Retinal pigment epithelial cell (primary cell): ENCODE data around the gene SLC24A3.

Experiments
- DNase-seq: peaks from one replicate; pipeline ENCODE4 v3.0.0-alpha.2; 2010; ENCODE audit warnings: low read depth
- H3K4me3 ChIP-seq: 2 replicates; pipeline ENCODE4 v1.5.1; 2011; ENCODE audit warnings: mild to moderate bottlenecking, low read length, control low read depth, moderate library complexity
- TF ChIP-seq, protein P1 (sequence below): conservative IDR thresholded peaks from 2 replicates; pipeline ENCODE4 v1.5.1; 2011; ENCODE audit warnings: low read depth, low read length, control low read depth, inconsistent platforms

Gene SLC24A3

GRCh38 chr20:19236371-19237055, 24.1 kb downstream of the SLC24A3 start:
- TF ChIP-seq, protein P1, sequence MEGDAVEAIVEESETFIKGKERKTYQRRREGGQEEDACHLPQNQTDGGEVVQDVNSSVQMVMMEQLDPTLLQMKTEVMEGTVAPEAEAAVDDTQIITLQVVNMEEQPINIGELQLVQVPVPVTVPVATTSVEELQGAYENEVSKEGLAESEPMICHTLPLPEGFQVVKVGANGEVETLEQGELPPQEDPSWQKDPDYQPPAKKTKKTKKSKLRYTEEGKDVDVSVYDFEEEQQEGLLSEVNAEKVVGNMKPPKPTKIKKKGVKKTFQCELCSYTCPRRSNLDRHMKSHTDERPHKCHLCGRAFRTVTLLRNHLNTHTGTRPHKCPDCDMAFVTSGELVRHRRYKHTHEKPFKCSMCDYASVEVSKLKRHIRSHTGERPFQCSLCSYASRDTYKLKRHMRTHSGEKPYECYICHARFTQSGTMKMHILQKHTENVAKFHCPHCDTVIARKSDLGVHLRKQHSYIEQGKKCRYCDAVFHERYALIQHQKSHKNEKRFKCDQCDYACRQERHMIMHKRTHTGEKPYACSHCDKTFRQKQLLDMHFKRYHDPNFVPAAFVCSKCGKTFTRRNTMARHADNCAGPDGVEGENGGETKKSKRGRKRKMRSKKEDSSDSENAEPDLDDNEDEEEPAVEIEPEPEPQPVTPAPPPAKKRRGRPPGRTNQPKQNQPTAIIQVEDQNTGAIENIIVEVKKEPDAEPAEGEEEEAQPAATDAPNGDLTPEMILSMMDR, result no peak
- DNase-seq, result no peak
- no peak overlapping the region for H3K4me3 ChIP-seq

DNA sequence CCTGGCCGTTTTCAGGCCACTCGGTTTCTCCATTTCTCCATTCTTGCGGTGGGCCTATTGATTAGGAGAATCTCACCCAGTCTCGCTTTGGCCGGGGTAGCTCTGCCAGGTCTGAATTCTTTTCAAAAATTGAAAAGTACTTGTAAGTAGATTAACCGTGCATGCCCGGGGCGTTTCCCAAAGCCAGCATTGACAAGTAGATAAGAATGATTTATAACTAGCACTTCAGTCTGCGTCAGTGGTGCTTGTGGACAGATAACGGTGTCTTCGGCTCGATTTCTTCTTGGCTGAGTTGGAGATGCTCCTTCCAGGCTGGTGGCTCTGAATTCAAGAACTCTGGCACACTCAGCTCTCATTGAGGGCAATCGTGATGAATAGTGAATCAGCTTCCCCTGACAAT, 29.0 kb downstream of the SLC24A3 start:
- H3K4me3 ChIP-seq, result no peak overlapping the region
- DNase-seq, result no peak
- TF ChIP-seq, protein P1, result no peak

GRCh38 chr20:19244291-19244690, 31.8 kb downstream of the SLC24A3 start:
- H3K4me3 ChIP-seq, result no peak overlapping the region
- TF ChIP-seq, protein P1, result no peak
- DNase-seq, result no peak

DNA sequence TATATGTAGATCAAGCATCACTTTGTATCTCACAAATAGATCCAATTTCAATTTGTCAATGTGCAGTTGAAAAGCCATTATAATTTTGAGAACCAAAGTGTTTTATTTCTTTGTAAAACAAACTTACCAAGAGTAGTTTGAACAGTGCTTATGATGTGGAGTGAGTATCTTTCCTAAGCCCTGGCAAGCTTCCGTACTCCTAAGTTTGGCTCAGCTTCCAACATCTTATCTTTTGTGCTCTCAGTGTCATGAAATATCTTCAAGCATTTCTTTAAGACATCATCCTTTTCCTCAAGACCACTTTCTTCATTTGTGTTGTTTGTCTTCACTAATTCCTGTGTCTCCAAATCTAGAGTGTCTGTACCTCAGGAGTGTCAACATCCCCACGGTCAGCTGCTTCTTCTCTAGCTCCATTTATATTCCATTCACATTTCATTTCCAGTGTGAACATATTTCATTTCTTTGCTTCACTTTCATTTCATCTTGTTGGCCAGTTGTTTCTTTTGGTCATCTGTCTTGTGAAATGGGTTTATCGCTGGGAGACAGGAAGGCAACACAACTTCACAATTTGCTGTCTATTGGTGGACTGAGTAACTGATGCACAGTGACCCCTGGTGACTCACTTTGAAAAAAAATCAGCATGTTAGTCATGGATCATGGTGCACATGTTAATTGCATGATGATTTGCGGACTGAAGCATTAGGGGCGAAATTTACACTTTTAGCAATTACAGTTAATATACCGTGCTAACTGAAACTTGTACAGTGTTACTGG, 36.9 kb downstream of the SLC24A3 start:
- no peak for DNase-seq
- TF ChIP-seq, protein P1, result no peak

DNA sequence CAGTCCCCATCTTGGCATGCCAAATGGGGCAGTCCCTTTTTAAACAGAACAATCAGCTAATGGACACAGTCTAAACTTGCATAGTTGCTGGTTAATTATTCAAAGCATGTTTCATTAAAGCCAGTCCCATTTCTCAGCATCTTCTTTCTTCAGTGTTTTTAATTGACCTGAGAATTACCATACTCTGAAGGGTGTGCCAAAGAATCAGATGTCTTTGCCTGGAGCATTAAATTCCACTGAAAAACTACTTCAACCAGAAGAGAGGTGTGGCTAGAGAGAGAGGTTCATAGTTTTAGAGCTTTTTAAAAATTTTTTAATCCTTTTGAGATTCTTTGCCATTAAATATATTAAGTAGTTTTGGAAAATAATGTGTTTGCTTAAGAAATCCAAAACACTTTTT, 37.9 kb downstream of the SLC24A3 start:
- TF ChIP-seq, protein P1, result no peak
- no peak for DNase-seq
- no peak overlapping the region for H3K4me3 ChIP-seq

More for the DNA sequence above, 36.9 kb downstream of the SLC24A3 start:
- no peak overlapping the region for H3K4me3 ChIP-seq

GRCh38 chr20:19251506-19251905, 39.1 kb downstream of the SLC24A3 start:
- no peak for DNase-seq
- TF ChIP-seq, protein P1, result no peak
- no peak overlapping the region for H3K4me3 ChIP-seq

DNA sequence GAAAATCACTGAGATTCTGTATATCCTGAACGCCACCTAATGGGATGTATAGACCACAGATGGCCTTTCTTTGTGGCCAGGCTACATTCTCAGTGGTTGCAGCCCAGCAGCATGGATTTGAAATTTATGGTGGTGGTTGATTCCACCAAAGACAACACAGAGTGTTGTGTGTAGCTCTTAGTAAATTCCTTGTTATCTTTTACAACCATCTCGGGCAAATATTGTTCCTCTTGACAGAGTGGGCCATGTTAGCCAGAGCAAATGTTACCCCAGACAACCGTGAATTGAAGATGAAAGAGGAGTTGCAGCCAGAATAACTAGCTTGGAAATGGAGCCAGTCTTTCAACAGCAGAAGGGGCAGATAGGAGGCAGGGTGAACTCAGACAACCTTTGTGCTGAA, 39.5 kb downstream of the SLC24A3 start:
- DNase-seq, result no peak
- no peak overlapping the region for H3K4me3 ChIP-seq
- TF ChIP-seq, protein P1, result no peak
